HEK293 (cell line): ENCODE results near the gene RPS6KA5.

Experiments used
- SALL2 ChIP-seq: fragments of 450-650 bp; formaldehyde crosslinking; IDR thresholded peaks from 2 replicates; pipeline ENCODE4 v1.5.0; 2017; ENCODE audit warnings: missing biosample characterization, mild to moderate bottlenecking, missing genetic modification characterization, borderline replicate concordance
- ZNF112 ChIP-seq: fragments of 450-650 bp; formaldehyde crosslinking; IDR thresholded peaks from 2 replicates; pipeline ENCODE4 v1.5.0; 2017; ENCODE audit warnings: missing biosample characterization, missing genetic modification characterization
- ZNF677 ChIP-seq: fragments of 450-650 bp; IDR thresholded peaks from 2 replicates; pipeline ENCODE4 v1.5.0; 2018; ENCODE audit warnings: missing biosample characterization, mild to moderate bottlenecking, missing genetic modification characterization, moderate library complexity
- TF ChIP-seq, protein P1 (sequence below): fragments of 450-650 bp; formaldehyde crosslinking; IDR thresholded peaks from 2 replicates; pipeline ENCODE4 v1.5.1; 2016; ENCODE audit warnings: missing biosample characterization, missing genetic modification characterization
- TF ChIP-seq, protein P2 (sequence below): fragments of 450-650 bp; formaldehyde crosslinking; IDR thresholded peaks from 2 replicates; pipeline ENCODE4 v1.5.1; 2016; ENCODE audit warnings: missing biosample characterization, missing genetic modification characterization
- TF ChIP-seq, protein P3 (sequence below): fragments of 450-650 bp; formaldehyde crosslinking; IDR thresholded peaks from 2 replicates; pipeline ENCODE4 v1.5.1; 2016; ENCODE audit warnings: missing biosample characterization, missing genetic modification characterization

DNA sequence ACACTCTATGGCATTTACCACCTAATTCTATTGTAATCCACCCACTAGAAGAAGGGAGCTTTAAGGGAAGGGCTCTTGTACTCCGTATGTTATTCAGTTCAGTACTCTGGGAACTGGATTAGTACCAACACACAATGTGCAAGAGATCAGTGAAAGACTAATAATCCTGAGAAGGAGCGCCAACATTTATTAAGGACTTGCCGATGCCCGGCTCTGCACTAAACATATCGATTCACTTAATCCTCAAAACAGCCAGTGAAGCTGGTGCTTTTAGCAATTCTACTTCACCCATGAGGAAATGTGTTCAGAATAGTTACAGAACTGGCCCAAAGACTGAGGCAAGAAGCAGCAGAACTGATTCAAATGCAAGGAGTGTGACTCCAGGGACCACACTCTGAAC, 80.9 kb downstream of the RPS6KA5 start:
- TF ChIP-seq, protein P1, sequence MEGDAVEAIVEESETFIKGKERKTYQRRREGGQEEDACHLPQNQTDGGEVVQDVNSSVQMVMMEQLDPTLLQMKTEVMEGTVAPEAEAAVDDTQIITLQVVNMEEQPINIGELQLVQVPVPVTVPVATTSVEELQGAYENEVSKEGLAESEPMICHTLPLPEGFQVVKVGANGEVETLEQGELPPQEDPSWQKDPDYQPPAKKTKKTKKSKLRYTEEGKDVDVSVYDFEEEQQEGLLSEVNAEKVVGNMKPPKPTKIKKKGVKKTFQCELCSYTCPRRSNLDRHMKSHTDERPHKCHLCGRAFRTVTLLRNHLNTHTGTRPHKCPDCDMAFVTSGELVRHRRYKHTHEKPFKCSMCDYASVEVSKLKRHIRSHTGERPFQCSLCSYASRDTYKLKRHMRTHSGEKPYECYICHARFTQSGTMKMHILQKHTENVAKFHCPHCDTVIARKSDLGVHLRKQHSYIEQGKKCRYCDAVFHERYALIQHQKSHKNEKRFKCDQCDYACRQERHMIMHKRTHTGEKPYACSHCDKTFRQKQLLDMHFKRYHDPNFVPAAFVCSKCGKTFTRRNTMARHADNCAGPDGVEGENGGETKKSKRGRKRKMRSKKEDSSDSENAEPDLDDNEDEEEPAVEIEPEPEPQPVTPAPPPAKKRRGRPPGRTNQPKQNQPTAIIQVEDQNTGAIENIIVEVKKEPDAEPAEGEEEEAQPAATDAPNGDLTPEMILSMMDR (tag by site-specific recombination): no peak
- TF ChIP-seq SALL2 (tag by site-specific recombination) (no peak), ZNF677 (tag by site-specific recombination) (no peak), ZNF112 (tag by site-specific recombination) (no peak)
- TF ChIP-seq, protein P2, sequence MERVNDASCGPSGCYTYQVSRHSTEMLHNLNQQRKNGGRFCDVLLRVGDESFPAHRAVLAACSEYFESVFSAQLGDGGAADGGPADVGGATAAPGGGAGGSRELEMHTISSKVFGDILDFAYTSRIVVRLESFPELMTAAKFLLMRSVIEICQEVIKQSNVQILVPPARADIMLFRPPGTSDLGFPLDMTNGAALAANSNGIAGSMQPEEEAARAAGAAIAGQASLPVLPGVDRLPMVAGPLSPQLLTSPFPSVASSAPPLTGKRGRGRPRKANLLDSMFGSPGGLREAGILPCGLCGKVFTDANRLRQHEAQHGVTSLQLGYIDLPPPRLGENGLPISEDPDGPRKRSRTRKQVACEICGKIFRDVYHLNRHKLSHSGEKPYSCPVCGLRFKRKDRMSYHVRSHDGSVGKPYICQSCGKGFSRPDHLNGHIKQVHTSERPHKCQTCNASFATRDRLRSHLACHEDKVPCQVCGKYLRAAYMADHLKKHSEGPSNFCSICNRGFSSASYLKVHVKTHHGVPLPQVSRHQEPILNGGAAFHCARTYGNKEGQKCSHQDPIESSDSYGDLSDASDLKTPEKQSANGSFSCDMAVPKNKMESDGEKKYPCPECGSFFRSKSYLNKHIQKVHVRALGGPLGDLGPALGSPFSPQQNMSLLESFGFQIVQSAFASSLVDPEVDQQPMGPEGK: no peak
- TF ChIP-seq, protein P3, sequence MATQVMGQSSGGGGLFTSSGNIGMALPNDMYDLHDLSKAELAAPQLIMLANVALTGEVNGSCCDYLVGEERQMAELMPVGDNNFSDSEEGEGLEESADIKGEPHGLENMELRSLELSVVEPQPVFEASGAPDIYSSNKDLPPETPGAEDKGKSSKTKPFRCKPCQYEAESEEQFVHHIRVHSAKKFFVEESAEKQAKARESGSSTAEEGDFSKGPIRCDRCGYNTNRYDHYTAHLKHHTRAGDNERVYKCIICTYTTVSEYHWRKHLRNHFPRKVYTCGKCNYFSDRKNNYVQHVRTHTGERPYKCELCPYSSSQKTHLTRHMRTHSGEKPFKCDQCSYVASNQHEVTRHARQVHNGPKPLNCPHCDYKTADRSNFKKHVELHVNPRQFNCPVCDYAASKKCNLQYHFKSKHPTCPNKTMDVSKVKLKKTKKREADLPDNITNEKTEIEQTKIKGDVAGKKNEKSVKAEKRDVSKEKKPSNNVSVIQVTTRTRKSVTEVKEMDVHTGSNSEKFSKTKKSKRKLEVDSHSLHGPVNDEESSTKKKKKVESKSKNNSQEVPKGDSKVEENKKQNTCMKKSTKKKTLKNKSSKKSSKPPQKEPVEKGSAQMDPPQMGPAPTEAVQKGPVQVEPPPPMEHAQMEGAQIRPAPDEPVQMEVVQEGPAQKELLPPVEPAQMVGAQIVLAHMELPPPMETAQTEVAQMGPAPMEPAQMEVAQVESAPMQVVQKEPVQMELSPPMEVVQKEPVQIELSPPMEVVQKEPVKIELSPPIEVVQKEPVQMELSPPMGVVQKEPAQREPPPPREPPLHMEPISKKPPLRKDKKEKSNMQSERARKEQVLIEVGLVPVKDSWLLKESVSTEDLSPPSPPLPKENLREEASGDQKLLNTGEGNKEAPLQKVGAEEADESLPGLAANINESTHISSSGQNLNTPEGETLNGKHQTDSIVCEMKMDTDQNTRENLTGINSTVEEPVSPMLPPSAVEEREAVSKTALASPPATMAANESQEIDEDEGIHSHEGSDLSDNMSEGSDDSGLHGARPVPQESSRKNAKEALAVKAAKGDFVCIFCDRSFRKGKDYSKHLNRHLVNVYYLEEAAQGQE: no peak
